Keratinocyte (primary cell): ENCODE results near the gene PRKN. TPM values are rescaled to one million over a fixed set of nuclear protein-coding genes. Genes with fewer than 3 reads are reported as not detected.

Experiments used
- DNase-seq: peaks from one replicate; pipeline ENCODE4 v3.0.0-alpha.2; 2011; ENCODE audit warnings: low read depth, missing footprints, low spot score
- FAIRE-seq: peaks from 2 replicates; lab custom pipeline; 2011; peaks lifted over from hg19 to GRCh38; lab: Jason Lieb, UNC
- H2AFZ ChIP-seq: 2 replicates; pipeline ENCODE4 v1.6.0; 2012; ENCODE audit warnings: low read length, control low read depth, inconsistent platforms; ENCODE audit not compliant: control insufficient read depth
- H3K27ac ChIP-seq: 2 replicates; pipeline ENCODE4 v1.5.1; 2011; ENCODE audit warnings: low read length; ENCODE audit not compliant: control insufficient read depth, insufficient read depth
- H3K27me3 ChIP-seq: 3 replicates; pipeline ENCODE4 v1.6.0; 2011; ENCODE audit warnings: low read length; ENCODE audit not compliant: control insufficient read depth, insufficient read depth; ENCODE audit errors: extremely low read depth
- H3K36me3 ChIP-seq, 2 experiments: 2 replicates in 1 of 2; 3 replicates in 1 of 2; pipeline ENCODE4 v1.5.1; 2011; ENCODE audit warnings: low read length in 2 of 2, mild to moderate bottlenecking in 1 of 2; ENCODE audit not compliant: control insufficient read depth in 2 of 2, insufficient read depth in 2 of 2; ENCODE audit errors: extremely low read depth in 1 of 2
- H3K4me1 ChIP-seq: 3 replicates; pipeline ENCODE4 v1.5.1; 2011; ENCODE audit warnings: low read length; ENCODE audit not compliant: control insufficient read depth, insufficient read depth; ENCODE audit errors: extremely low read depth
- H3K4me2 ChIP-seq: 3 replicates; pipeline ENCODE4 v1.6.0; 2011; ENCODE audit warnings: low read depth, low read length; ENCODE audit not compliant: control insufficient read depth, insufficient read depth; ENCODE audit errors: extremely low read depth
- H3K4me3 ChIP-seq, 3 experiments: fragments of 200-600 bp in 1 of 3; sonication (generic) in 1 of 3; 2 replicates in 2 of 3; 3 replicates in 1 of 3; pipeline ENCODE4 v1.5.1; 2011 to 2016; ENCODE audit warnings: low read length in 3 of 3, mild to moderate bottlenecking in 3 of 3, control low read depth in 2 of 3, inconsistent platforms in 1 of 3, low read depth in 1 of 3, mixed read lengths in 1 of 3, mixed run types in 1 of 3, moderate library complexity in 1 of 3; ENCODE audit not compliant: control insufficient read depth in 2 of 3, insufficient read depth in 2 of 3; ENCODE audit errors: extremely low read depth in 1 of 3
- H3K79me2 ChIP-seq: 2 replicates; pipeline ENCODE4 v1.6.0; 2012; ENCODE audit warnings: low read length; ENCODE audit not compliant: control insufficient read depth, insufficient read depth
- H3K9ac ChIP-seq: 3 replicates; pipeline ENCODE4 v1.6.0; 2011; ENCODE audit warnings: low read length; ENCODE audit not compliant: control insufficient read depth, insufficient read depth; ENCODE audit errors: extremely low read depth
- H3K9me1 ChIP-seq: 3 replicates; pipeline ENCODE4 v1.6.0; 2011; ENCODE audit warnings: low read length; ENCODE audit not compliant: control insufficient read depth, insufficient read depth; ENCODE audit errors: extremely low read depth
- H3K9me3 ChIP-seq: 2 replicates; pipeline ENCODE4 v1.5.1; 2012; ENCODE audit warnings: low read depth, low read length; ENCODE audit not compliant: control insufficient read depth
- H4K20me1 ChIP-seq: 3 replicates; pipeline ENCODE4 v1.6.0; 2011; ENCODE audit warnings: low read length; ENCODE audit not compliant: control insufficient read depth, insufficient read depth; ENCODE audit errors: extremely low read depth
- EZH2 ChIP-seq: IDR thresholded peaks from one replicate; pipeline ENCODE4 v1.6.1; 2012; ENCODE audit warnings: inconsistent platforms, mild to moderate bottlenecking, low read length, moderate library complexity
- dilution Hi-C: fragments of 300-500 bp; cut with MboI; formaldehyde crosslinking; loops from one replicate; pipeline ENCODE4 v1.7.0; 2020; ENCODE audit warnings: low sequenced_read_pairs; ENCODE audit not compliant: extremely low pct_ligation_motif_present
- polyA plus RNA-seq, 5 experiments: library from polyadenylated mRNA; depleted of rRNA in 3 of 5; stranded (reverse) in 3 of 5; stranded (forward) in 1 of 5; unstranded in 1 of 5; fragments of >200 nt; gene quantifications; 1 replicate in 1 of 5; 2 replicates in 3 of 5; 3 replicates in 1 of 5; pipeline versions ENCODE4 v1.2.1 to v1.2.3, GENCODE V29; 2011 to 2012; ENCODE audit warnings: missing spikeins in 2 of 5, low read depth in 1 of 5, low replicate concordance in 1 of 5
- TF ChIP-seq, protein P1 (sequence below), 3 experiments: IDR thresholded peaks in 1 of 3; conservative IDR thresholded peaks in 1 of 3; optimal IDR thresholded peaks in 1 of 3; 2 replicates in 2 of 3; 3 replicates in 1 of 3; pipeline versions ENCODE3 to v1.5.1; 2011; ENCODE audit warnings: low read length in 3 of 3, mild to moderate bottlenecking in 3 of 3, moderate library complexity in 2 of 3, control low read depth in 1 of 3, inconsistent platforms in 1 of 3; ENCODE audit not compliant: insufficient read depth in 2 of 3; ENCODE audit errors: extremely low read depth in 1 of 3

Gene PRKN
- polyA plus RNA-seq, 1 donor (not counting 4 experiments of a cell fraction or from before 2014, with no cell fraction given): 0.67 TPM

DNA sequence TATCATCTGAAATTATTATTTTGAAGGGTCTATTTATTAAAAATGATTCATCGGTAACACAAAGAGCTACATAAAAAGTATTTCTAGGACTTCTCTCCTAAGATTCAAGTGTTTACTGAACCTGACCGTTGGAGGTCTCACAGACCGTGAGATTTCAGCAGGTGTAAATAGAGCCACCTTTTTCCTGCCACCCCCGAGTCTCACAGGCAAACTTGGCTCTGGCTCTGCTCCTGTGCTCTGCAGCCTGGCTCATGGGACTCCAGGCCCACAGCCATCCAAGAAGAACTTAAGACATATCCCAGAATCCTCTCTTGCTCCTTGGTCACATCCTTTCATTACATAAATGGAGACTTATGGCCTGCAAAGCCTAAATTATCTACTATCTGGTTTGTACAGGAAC lies 1385.9 kb downstream of the PRKN start:
- DNase-seq: no peak
- FAIRE-seq: no peak
- Histone ChIP-seq H3K9ac (no peak overlapping the region), H3K27me3 (no peaks in the 10 kb centered on the region), H3K9me3 (no peaks in the 10 kb centered on the region), H3K9me1 (no peaks in the 10 kb centered on the region), H3K36me3 (no peaks in the 10 kb centered on the region), H3K27ac (no peak overlapping the region), H2AFZ (no peak overlapping the region), H3K4me2 (no peak overlapping the region), H3K4me3 (no peak overlapping the region), H3K79me2 (no peaks in the 10 kb centered on the region), H3K4me1 (no peaks in the 10 kb centered on the region), H4K20me1 (no peaks in the 10 kb centered on the region)
- dilution Hi-C loops: no loop called here
- no peak for TF ChIP-seq EZH2
- TF ChIP-seq, protein P1, sequence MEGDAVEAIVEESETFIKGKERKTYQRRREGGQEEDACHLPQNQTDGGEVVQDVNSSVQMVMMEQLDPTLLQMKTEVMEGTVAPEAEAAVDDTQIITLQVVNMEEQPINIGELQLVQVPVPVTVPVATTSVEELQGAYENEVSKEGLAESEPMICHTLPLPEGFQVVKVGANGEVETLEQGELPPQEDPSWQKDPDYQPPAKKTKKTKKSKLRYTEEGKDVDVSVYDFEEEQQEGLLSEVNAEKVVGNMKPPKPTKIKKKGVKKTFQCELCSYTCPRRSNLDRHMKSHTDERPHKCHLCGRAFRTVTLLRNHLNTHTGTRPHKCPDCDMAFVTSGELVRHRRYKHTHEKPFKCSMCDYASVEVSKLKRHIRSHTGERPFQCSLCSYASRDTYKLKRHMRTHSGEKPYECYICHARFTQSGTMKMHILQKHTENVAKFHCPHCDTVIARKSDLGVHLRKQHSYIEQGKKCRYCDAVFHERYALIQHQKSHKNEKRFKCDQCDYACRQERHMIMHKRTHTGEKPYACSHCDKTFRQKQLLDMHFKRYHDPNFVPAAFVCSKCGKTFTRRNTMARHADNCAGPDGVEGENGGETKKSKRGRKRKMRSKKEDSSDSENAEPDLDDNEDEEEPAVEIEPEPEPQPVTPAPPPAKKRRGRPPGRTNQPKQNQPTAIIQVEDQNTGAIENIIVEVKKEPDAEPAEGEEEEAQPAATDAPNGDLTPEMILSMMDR (optimal IDR thresholded peaks at IDR 0.05 in 1 of 3, IDR thresholded peaks at IDR 0.05 in 1 of 3, conservative IDR thresholded peaks at IDR 0.05 in 1 of 3; ENCODE audit: extremely low read depth in 1 of 3, insufficient read depth in 2 of 3, low read length in 3 of 3): no peak

DNA sequence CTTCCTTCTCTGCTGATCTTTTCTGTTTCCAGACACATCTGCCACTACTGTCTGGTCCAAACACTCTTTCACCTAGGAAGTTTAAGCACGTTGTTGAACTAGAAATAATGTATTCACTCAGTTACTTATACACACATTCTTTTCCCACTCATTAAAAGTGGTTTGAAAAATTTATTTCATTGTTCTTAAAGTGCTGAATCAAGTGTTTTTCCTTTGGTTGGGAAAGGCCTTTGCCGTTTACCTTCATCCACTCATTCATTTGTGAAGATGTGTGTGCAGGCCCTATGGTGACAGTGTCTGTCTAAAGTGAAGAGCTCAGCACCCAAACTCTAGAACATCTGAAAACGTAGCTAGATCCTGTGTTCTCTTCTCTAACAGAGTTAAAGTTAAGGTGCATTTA lies 1389.6 kb downstream of the PRKN start:
- Histone ChIP-seq H2AFZ (no peak overlapping the region), H3K27me3 (no peaks in the 10 kb centered on the region), H4K20me1 (no peaks in the 10 kb centered on the region), H3K9me1 (no peaks in the 10 kb centered on the region), H3K9me3 (no peaks in the 10 kb centered on the region), H3K4me3 (no peak overlapping the region), H3K79me2 (no peaks in the 10 kb centered on the region), H3K4me2 (no peak overlapping the region), H3K4me1 (no peaks in the 10 kb centered on the region), H3K9ac (no peak overlapping the region), H3K36me3 (no peaks in the 10 kb centered on the region), H3K27ac (no peak overlapping the region)
- TF ChIP-seq EZH2: no peak
- TF ChIP-seq, protein P1 (optimal IDR thresholded peaks at IDR 0.05 in 1 of 3, IDR thresholded peaks at IDR 0.05 in 1 of 3, conservative IDR thresholded peaks at IDR 0.05 in 1 of 3; ENCODE audit: extremely low read depth in 1 of 3, insufficient read depth in 2 of 3, low read length in 3 of 3): no peak
- DNase-seq: no peak
- FAIRE-seq: no peak
- dilution Hi-C loops: no loop called here
